Astrocyte of the cerebellum (primary cell): Measurements from ENCODE around the gene FLG.

Experiments
- DNase-seq: peaks from one replicate; pipeline ENCODE4 v3.0.0-alpha.2; 2011; ENCODE audit warnings: low read depth
- H3K4me3 ChIP-seq: 2 replicates; pipeline ENCODE4 v1.5.1; 2011; ENCODE audit warnings: mild to moderate bottlenecking, low read depth, low read length, moderate library complexity
- CTCF ChIP-seq: IDR thresholded peaks from 2 replicates; pipeline ENCODE4 v1.5.1; 2012; ENCODE audit warnings: low read length, low read depth, moderate library complexity, mild to moderate bottlenecking; ENCODE audit errors: missing control alignments
- in situ Hi-C: cut with HindIII; loops from 2 replicates; pipeline ENCODE4 v1.10.0; 2017; ENCODE audit warnings: low sequenced_read_pairs

Gene FLG

DNA sequence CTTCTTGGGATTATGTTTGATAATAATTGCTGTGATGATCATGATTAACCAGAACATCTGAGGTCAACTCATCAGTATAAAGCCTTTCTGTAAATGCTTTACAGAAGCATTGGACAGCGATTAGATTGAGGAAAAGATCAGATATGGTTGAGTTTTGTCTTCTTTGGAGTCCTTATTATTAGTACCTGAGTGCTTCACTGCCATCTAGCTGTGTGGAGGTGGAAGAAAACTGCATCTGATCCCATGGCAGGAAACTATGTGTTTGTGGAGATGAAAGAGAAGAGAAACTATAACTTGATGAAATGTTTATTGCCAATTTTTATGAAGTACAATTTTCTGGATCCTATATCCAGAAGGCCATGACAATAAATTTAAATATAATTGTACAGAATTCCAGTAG is 23.4 kb upstream of the FLG start:
- DNase-seq: no peak
- in situ Hi-C loops: no loop called here

GRCh38 chr1:152347116-152347728 is 22.2 kb upstream of the FLG start:
- TF ChIP-seq CTCF: peak; percentile 94
- peak; percentile 33 for DNase-seq
- H3K4me3 ChIP-seq: no peak overlapping the region
- in situ Hi-C loops: no loop called here

More for the DNA sequence above, 23.4 kb upstream of the FLG start:
- peak; percentile 11 for TF ChIP-seq CTCF
- no peak overlapping the region for H3K4me3 ChIP-seq

GRCh38 chr1:152344438-152344837 is 19.4 kb upstream of the FLG start:
- no peak for TF ChIP-seq CTCF
- H3K4me3 ChIP-seq: no peak overlapping the region
- no peak for DNase-seq
- in situ Hi-C loops: no loop called here

DNA sequence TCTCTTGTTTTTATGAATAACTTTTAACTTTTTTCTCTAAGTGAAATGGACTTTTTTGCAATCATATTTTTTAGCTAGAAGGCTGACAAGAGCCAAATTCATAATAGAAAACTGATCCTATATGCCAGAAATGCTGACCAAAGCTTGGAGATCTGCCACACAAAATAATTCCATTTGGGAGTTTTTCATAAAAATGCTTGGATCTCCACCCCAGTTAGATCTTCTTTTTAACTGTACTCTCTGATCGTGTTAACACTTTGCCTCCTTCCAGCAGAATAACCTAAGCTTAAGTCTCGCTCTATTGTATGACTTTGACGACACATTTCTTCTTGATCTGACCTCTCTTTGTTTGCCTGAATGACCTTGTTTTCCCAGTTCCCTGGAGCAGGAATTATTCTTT is 18.0 kb upstream of the FLG start:
- DNase-seq: no peak
- TF ChIP-seq CTCF: no peak
- no peak overlapping the region for H3K4me3 ChIP-seq
- in situ Hi-C loops: no loop called here

DNA sequence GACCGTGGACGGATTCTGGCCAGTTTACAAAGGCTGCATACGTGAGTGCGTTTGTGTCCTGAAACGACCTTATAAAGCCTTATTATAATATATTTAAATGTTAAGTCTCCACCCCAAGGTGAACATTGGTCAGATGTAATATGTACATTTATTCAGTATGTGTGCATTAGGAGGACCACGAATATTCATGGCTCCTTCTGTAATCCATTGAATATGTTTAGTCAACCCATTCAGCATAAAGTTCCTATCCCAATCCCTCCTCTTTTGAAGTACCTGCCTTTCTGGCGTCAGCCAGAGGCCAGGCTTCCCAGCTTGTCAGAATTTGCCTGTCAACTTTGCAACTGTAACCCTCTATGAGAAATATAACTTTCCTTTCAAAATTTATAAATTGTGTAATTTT is 10.4 kb upstream of the FLG start:
- TF ChIP-seq CTCF: no peak
- in situ Hi-C loops: no loop called here
- no peak for DNase-seq

GRCh38 chr1:152328801-152329391 is 3.9 kb upstream of the FLG start:
- in situ Hi-C loops: no loop called here
- H3K4me3 ChIP-seq: no peak overlapping the region
- no peak for TF ChIP-seq CTCF
- DNase-seq: no peak

More for the DNA sequence above, 10.4 kb upstream of the FLG start:
- H3K4me3 ChIP-seq: no peak overlapping the region
